IPS DF 6.9 (cell line): Measurements from ENCODE around the gene TTLL11.

Experiments
- DNase-seq: peaks from one replicate; pipeline ENCODE4 v3.0.0-alpha.2; 2013; ENCODE audit warnings: low read depth, low spot score
- H3K27ac ChIP-seq: one replicate; pipeline ENCODE4 v1.5.1; 2013; ENCODE audit warnings: low read length, control low read depth
- H3K27me3 ChIP-seq: 2 replicates; pipeline ENCODE4 v1.6.1; 2013; ENCODE audit warnings: mild to moderate bottlenecking, low read length; ENCODE audit not compliant: control insufficient read depth, insufficient read depth
- H3K36me3 ChIP-seq: 2 replicates; pipeline ENCODE4 v1.6.1; 2013; ENCODE audit warnings: low read length; ENCODE audit not compliant: control insufficient read depth, insufficient read depth
- H3K4me1 ChIP-seq: 2 replicates; pipeline ENCODE4 v1.6.1; 2013; ENCODE audit warnings: low read length; ENCODE audit not compliant: control insufficient read depth, insufficient read depth
- H3K4me3 ChIP-seq: 2 replicates; pipeline ENCODE4 v1.5.1; 2013; ENCODE audit warnings: mild to moderate bottlenecking, low read length
- H3K9me3 ChIP-seq: 2 replicates; pipeline ENCODE4 v1.6.1; 2013; ENCODE audit warnings: low read length, inconsistent platforms; ENCODE audit not compliant: control insufficient read depth, insufficient read depth
- WGBS: extraction: QIAGEN DNeasy Blood & Tissue Kit; methylation state at CpG from one replicate; pipeline ENCODE4 v1.1.7; 2013; ENCODE audit warnings: mixed read lengths, missing lambda C conversion rate; ENCODE audit not compliant: insufficient read length, insufficient coverage; 5-methylcytosine and 5-hydroxymethylcytosine counted together

TTLL11 gene

GRCh38 chr9:122125158-122125508 is 32.0 kb upstream of the TTLL11 start:
- Histone ChIP-seq H3K27ac (no peak overlapping the region), H3K9me3 (no peaks in the 10 kb centered on the region), H3K27me3 (peaks cover 8% of the 10 kb centered on the region; the same call in 1 of the 2 replicates), H3K4me1 (peaks cover 10% of the 10 kb centered on the region), H3K4me3 (no peak overlapping the region), H3K36me3 (no peaks in the 10 kb centered on the region)
- DNase-seq: no peak
- WGBS: no CpG with 5 or more reads among the region's 8 CpGs

GRCh38 chr9:122124528-122124927 is 31.4 kb upstream of the TTLL11 start:
- Histone ChIP-seq H3K9me3 (no peaks in the 10 kb centered on the region), H3K36me3 (no peaks in the 10 kb centered on the region), H3K27ac (no peak overlapping the region), H3K27me3 (peaks cover 8% of the 10 kb centered on the region; the same call in 1 of the 2 replicates), H3K4me1 (peaks cover 10% of the 10 kb centered on the region), H3K4me3 (no peak overlapping the region)
- WGBS: no CpG with 5 or more reads among the region's 7 CpGs
- no peak for DNase-seq

GRCh38 chr9:122124048-122124447 is 30.9 kb upstream of the TTLL11 start:
- peaks cover 10% of the 10 kb centered on the region for H3K4me1 ChIP-seq
- H3K27ac ChIP-seq: no peak overlapping the region
- H3K4me3 ChIP-seq: no peak overlapping the region
- no peaks in the 10 kb centered on the region for H3K9me3 ChIP-seq
- H3K27me3 ChIP-seq: peaks cover 8% of the 10 kb centered on the region; the same call in 1 of the 2 replicates
- no peaks in the 10 kb centered on the region for H3K36me3 ChIP-seq
- WGBS: no CpG with 5 or more reads among the region's 1 CpG
- DNase-seq: no peak

GRCh38 chr9:122122903-122123632 is 30.0 kb upstream of the TTLL11 start:
- Histone ChIP-seq H3K36me3 (no peaks in the 10 kb centered on the region), H3K27me3 (peaks cover 8% of the 10 kb centered on the region; the same call in 1 of the 2 replicates), H3K4me1 (peaks cover 10% of the 10 kb centered on the region), H3K9me3 (no peaks in the 10 kb centered on the region), H3K4me3 (no peak overlapping the region), H3K27ac (no peak overlapping the region)
- DNase-seq: no peak
- WGBS: no CpG with 5 or more reads among the region's 13 CpGs

- H3K27ac ChIP-seq: no peak overlapping the region
These were observed 29.4 kb upstream of the TTLL11 start for GRCh38 chr9:122122468-122122867.

GRCh38 chr9:122121931-122122330 is 28.8 kb upstream of the TTLL11 start:
- WGBS: no CpG with 5 or more reads among the region's 6 CpGs
- Histone ChIP-seq H3K27me3 (peaks cover 8% of the 10 kb centered on the region; the same call in 1 of the 2 replicates), H3K27ac (no peak overlapping the region), H3K9me3 (no peaks in the 10 kb centered on the region), H3K36me3 (no peaks in the 10 kb centered on the region), H3K4me3 (no peak overlapping the region), H3K4me1 (peaks cover 10% of the 10 kb centered on the region)
- DNase-seq: no peak

More at GRCh38 chr9:122122468-122122867, 29.4 kb upstream of the TTLL11 start:
- H3K4me3 ChIP-seq: no peak overlapping the region
- H3K4me1 ChIP-seq: peaks cover 10% of the 10 kb centered on the region
- peaks cover 8% of the 10 kb centered on the region; the same call in 1 of the 2 replicates for H3K27me3 ChIP-seq
- DNase-seq: no peak
- no peaks in the 10 kb centered on the region for H3K36me3 ChIP-seq
- WGBS: no CpG with 5 or more reads among the region's 6 CpGs
- H3K9me3 ChIP-seq: no peaks in the 10 kb centered on the region

GRCh38 chr9:122121391-122121790 is 28.3 kb upstream of the TTLL11 start:
- Histone ChIP-seq H3K27me3 (peaks cover 8% of the 10 kb centered on the region; the same call in 1 of the 2 replicates), H3K4me3 (no peak overlapping the region), H3K9me3 (no peaks in the 10 kb centered on the region), H3K36me3 (no peaks in the 10 kb centered on the region), H3K27ac (no peak overlapping the region), H3K4me1 (peaks cover 12% of the 10 kb centered on the region)
- DNase-seq: no peak
- WGBS: no CpG with 5 or more reads among the region's 10 CpGs

GRCh38 chr9:122120316-122121071 is 27.4 kb upstream of the TTLL11 start:
- peaks cover under 1% of the 10 kb centered on the region; the same call in 1 of the 2 replicates for H3K27me3 ChIP-seq
- DNase-seq: no peak
- no peak overlapping the region for H3K27ac ChIP-seq
- no peaks in the 10 kb centered on the region for H3K36me3 ChIP-seq
- no CpG with 5 or more reads among the region's 10 CpGs for WGBS
- no peak overlapping the region for H3K4me3 ChIP-seq
- H3K4me1 ChIP-seq: peaks cover 10% of the 10 kb centered on the region
- no peaks in the 10 kb centered on the region for H3K9me3 ChIP-seq

- no peaks in the 10 kb centered on the region for H3K36me3 ChIP-seq
- H3K27ac ChIP-seq: no peak overlapping the region
- peaks cover 10% of the 10 kb centered on the region for H3K4me1 ChIP-seq
- no peaks in the 10 kb centered on the region for H3K9me3 ChIP-seq
- H3K27me3 ChIP-seq: no peaks in the 10 kb centered on the region
- WGBS: no CpG with 5 or more reads among the region's 5 CpGs
- H3K4me3 ChIP-seq: no peak overlapping the region
- DNase-seq: no peak
These were observed 26.6 kb upstream of the TTLL11 start for GRCh38 chr9:122119721-122120120.

- no peaks in the 10 kb centered on the region for H3K9me3 ChIP-seq
- no peaks in the 10 kb centered on the region for H3K27me3 ChIP-seq
- H3K27ac ChIP-seq: no peak overlapping the region
- H3K4me1 ChIP-seq: peaks cover 10% of the 10 kb centered on the region
- no peaks in the 10 kb centered on the region for H3K36me3 ChIP-seq
- no peak for DNase-seq
- WGBS: no CpG with 5 or more reads among the region's 13 CpGs
- no peak overlapping the region for H3K4me3 ChIP-seq
These were observed 26.0 kb upstream of the TTLL11 start for GRCh38 chr9:122119166-122119521.
